ENCODE results near the gene MTHFD1L.
"Not testable (repeated sequence)": the region's sequence is repeated elsewhere in the genome, so short reads cannot be mapped to it uniquely, and the experiment has no call there.

DNA sequence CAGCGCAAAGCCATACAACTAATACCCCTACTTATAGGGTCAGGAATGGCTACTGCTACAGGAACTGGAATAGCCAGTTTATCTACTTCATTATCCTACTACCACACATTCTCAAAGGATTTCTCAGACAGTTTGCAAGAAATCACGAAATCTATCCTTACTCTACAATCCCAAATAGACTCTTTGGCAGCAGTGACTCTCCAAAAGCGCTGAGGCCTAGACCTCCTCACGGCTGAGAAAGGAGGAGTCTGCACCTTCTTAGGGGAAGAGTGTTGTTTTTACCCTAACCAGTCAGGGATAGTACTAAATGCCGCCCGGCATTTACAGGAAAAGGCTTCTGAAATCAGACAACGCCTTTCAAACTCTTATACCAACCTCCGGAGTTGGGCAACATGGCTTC lies 10.3 kb upstream of the MTHFD1L start:
- TF ChIP-seq TARDBP (IDR thresholded peaks at IDR 0.05); NFRKB (IDR thresholded peaks at IDR 0.05); HDGF (IDR thresholded peaks at IDR 0.05; ENCODE audit: borderline replicate concordance); CTBP1 (IDR thresholded peaks at IDR 0.05; ENCODE audit: borderline replicate concordance); SP1 (IDR thresholded peaks at IDR 0.05); FOXK2 (IDR thresholded peaks at IDR 0.05); SUZ12 (IDR thresholded peaks at IDR 0.05); ELF4 (IDR thresholded peaks at IDR 0.05); ARNT (IDR thresholded peaks at IDR 0.05); ZNF384 (IDR thresholded peaks at IDR 0.05); BHLHE40 (IDR thresholded peaks at IDR 0.05; ENCODE audit: borderline replicate concordance); FOXA1 (IDR thresholded peaks at IDR 0.05); FOXM1 (IDR thresholded peaks at IDR 0.05; ENCODE audit: borderline replicate concordance): not testable (repeated sequence)
- TF ChIP-seq, protein P1, sequence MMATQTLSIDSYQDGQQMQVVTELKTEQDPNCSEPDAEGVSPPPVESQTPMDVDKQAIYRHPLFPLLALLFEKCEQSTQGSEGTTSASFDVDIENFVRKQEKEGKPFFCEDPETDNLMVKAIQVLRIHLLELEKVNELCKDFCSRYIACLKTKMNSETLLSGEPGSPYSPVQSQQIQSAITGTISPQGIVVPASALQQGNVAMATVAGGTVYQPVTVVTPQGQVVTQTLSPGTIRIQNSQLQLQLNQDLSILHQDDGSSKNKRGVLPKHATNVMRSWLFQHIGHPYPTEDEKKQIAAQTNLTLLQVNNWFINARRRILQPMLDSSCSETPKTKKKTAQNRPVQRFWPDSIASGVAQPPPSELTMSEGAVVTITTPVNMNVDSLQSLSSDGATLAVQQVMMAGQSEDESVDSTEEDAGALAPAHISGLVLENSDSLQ (IDR thresholded peaks at IDR 0.05) = not testable (repeated sequence)
